ENCODE measurements around the gene HS2ST1.
"Not testable (repeated sequence)": the region's sequence is repeated elsewhere in the genome, so short reads cannot be mapped to it uniquely, and the experiment has no call there.

Gene HS2ST1

DNA sequence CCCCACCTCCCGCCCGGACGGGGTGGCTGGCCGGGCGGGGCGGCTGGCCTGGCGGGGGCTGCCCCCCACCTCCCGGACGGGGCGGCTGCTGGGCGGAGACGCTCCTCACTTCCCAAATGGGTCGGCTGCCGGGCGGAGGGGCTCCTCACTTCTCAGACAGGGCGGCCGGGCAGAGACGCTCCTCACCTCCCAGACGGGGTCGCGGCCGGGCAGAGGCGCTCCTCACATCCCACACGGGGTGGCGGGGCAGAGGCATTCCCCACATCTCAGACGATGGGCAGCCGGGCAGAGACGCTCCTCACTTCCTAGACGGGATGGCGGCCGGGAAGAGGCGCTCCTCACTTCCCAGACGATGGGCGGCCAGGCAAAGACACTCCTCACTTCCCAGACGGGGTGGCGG, 49.4 kb downstream of the HS2ST1 start:
- H3K9me3 ChIP-seq (ENCODE audit: control insufficient read depth in 1 of 2, low read length in 2 of 2); H3K4me3 ChIP-seq (ENCODE audit: low read depth in 1 of 2, low read length in 2 of 2); H3K27me3 ChIP-seq (ENCODE audit: control insufficient read depth in 1 of 2, insufficient read depth in 2 of 2, low read length in 2 of 2); H3K4me1 ChIP-seq (ENCODE audit: control insufficient read depth in 1 of 2, insufficient read depth in 2 of 2, low read length in 2 of 2); H3K9ac ChIP-seq (ENCODE audit: low read depth in 1 of 2, low read length in 2 of 2); H3K36me3 ChIP-seq (ENCODE audit: control insufficient read depth in 1 of 2, insufficient read depth in 2 of 2, low read length in 2 of 2); H3K27ac ChIP-seq (ENCODE audit: low read depth, low read length): not testable (repeated sequence)

DNA sequence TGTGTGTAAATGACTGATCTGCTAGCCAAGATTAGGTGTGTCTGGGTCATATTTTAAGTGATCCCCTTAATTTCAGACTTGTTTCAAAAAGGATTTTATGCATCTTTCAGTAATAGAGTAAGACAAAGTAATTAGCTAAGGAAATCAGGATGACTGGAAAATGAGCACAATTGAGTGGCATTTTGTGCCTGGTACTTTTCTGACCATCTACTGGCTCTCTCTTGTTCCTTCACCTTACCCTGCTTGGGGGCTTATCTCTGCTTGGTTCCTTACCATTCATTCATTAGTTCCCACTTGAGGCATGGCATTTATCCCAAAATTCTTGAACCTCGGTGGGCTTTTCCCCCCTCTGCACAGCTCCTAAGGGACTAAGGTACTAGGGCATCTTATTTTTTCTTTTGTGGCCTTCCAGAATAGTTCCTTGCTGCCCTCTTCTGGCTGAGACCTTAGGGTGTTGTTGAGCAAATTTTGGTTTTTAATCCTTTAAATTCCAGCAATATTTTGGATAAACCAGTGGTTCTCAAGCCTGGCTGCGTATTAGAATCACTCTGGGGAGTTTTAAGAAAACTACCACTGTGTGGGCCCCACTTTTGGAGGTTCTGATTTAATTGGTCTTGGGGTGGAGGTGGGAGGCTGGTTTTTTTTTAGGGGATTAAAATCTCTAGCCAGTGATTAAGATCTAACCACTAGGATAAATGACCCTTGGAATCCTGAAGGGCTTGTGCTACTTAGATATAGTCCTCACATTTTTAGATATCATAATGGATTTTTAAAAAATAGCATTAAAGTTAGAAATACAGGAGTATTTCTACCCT, 50.8 kb downstream of the HS2ST1 start:
- H3K36me3 ChIP-seq (ENCODE audit: control insufficient read depth in 1 of 2, insufficient read depth in 2 of 2, low read length in 2 of 2): no peaks in the 10 kb centered on the region
- H3K27ac ChIP-seq (ENCODE audit: low read depth, low read length): no peak overlapping the region
- no peak overlapping the region for H3K9ac ChIP-seq (ENCODE audit: low read depth in 1 of 2, low read length in 2 of 2)
- no peaks in the 10 kb centered on the region for H3K4me1 ChIP-seq (ENCODE audit: control insufficient read depth in 1 of 2, insufficient read depth in 2 of 2, low read length in 2 of 2)
- no peaks in the 10 kb centered on the region for H3K9me3 ChIP-seq (ENCODE audit: control insufficient read depth in 1 of 2, low read length in 2 of 2)
- H3K27me3 ChIP-seq (ENCODE audit: control insufficient read depth in 1 of 2, insufficient read depth in 2 of 2, low read length in 2 of 2): no peaks in the 10 kb centered on the region
- no peak overlapping the region for H3K4me3 ChIP-seq (ENCODE audit: low read depth in 1 of 2, low read length in 2 of 2)

DNA sequence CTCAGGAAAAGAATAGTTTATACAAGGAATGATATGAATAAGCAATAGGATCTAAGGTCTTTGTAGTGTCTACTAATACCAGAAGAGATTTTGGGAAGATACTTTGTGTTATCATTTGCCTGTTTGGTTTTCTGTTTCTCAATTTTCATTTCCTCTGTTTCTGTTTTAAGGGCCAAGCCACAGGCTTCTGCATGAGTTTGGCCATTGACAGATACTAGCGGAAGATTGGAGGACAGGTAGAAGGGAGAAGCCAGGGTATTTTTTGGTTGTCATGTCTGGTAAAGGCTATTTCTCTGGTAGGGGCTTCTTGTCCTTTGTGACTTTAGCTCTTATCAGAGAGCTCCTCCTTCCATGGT, 51.4 kb downstream of the HS2ST1 start:
- H3K9ac ChIP-seq (ENCODE audit: low read depth in 1 of 2, low read length in 2 of 2): no peak overlapping the region
- H3K27ac ChIP-seq (ENCODE audit: low read depth, low read length): no peak overlapping the region
- H3K9me3 ChIP-seq (ENCODE audit: control insufficient read depth in 1 of 2, low read length in 2 of 2): no peaks in the 10 kb centered on the region
- no peaks in the 10 kb centered on the region for H3K27me3 ChIP-seq (ENCODE audit: control insufficient read depth in 1 of 2, insufficient read depth in 2 of 2, low read length in 2 of 2)
- H3K4me1 ChIP-seq (ENCODE audit: control insufficient read depth in 1 of 2, insufficient read depth in 2 of 2, low read length in 2 of 2): no peaks in the 10 kb centered on the region
- H3K4me3 ChIP-seq (ENCODE audit: low read depth in 1 of 2, low read length in 2 of 2): no peak overlapping the region
- no peaks in the 10 kb centered on the region for H3K36me3 ChIP-seq (ENCODE audit: control insufficient read depth in 1 of 2, insufficient read depth in 2 of 2, low read length in 2 of 2)

DNA sequence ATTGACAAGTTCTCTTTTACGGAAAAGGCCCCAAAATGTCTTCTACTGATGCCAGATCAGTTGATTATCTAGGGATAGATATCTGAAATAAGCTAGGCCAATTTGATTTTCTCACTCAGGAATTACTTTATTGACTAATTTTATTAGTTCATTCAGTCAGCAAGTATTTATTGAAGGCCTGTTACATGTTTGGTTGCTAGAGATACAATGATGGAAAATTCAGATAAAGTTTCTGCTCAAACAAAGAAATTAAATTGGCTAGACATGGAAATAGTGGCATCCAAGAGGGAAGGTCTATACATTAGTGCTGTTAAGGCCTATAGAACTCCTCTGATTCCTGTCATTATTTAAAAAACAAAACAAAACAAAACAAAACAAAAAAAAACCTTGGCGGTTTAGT, 56.5 kb downstream of the HS2ST1 start:
- H3K9me3 ChIP-seq (ENCODE audit: control insufficient read depth in 1 of 2, low read length in 2 of 2): no peaks in the 10 kb centered on the region
- H3K36me3 ChIP-seq (ENCODE audit: control insufficient read depth in 1 of 2, insufficient read depth in 2 of 2, low read length in 2 of 2): no peaks in the 10 kb centered on the region
- H3K9ac ChIP-seq (ENCODE audit: low read depth in 1 of 2, low read length in 2 of 2): no peak overlapping the region
- no peaks in the 10 kb centered on the region for H3K27me3 ChIP-seq (ENCODE audit: control insufficient read depth in 1 of 2, insufficient read depth in 2 of 2, low read length in 2 of 2)
- H3K4me1 ChIP-seq (ENCODE audit: control insufficient read depth in 1 of 2, insufficient read depth in 2 of 2, low read length in 2 of 2): peaks cover 3% of the 10 kb centered on the region in 2 donors
- no peak overlapping the region for H3K27ac ChIP-seq (ENCODE audit: low read depth, low read length)
- H3K4me3 ChIP-seq (ENCODE audit: low read depth in 1 of 2, low read length in 2 of 2): no peak overlapping the region

DNA sequence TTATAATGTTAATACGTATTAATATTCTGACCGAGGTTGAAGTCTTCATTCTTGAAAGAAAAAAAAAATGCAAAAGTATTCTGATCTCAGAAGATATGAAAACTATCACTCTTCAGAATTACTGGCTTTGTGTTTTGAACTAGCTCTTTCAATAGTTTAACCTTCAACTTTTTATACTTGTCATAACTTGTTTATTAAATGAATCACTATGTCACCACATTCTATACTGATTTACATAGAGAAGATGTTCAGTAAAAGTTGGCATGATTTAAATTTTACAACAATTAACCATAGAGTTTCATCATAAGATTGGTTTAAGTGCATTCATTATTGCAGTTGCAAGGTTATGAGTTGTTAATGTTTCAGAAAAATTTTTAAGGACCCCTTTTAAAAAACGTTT, 57.3 kb downstream of the HS2ST1 start:
- Histone ChIP-seq H3K36me3 (ENCODE audit: control insufficient read depth in 1 of 2, insufficient read depth in 2 of 2, low read length in 2 of 2) (no peaks in the 10 kb centered on the region), H3K27me3 (ENCODE audit: control insufficient read depth in 1 of 2, insufficient read depth in 2 of 2, low read length in 2 of 2) (no peaks in the 10 kb centered on the region), H3K9me3 (ENCODE audit: control insufficient read depth in 1 of 2, low read length in 2 of 2) (no peaks in the 10 kb centered on the region), H3K4me1 (ENCODE audit: control insufficient read depth in 1 of 2, insufficient read depth in 2 of 2, low read length in 2 of 2) (peaks cover 3% of the 10 kb centered on the region in 2 donors), H3K9ac (ENCODE audit: low read depth in 1 of 2, low read length in 2 of 2) (no peak overlapping the region), H3K4me3 (ENCODE audit: low read depth in 1 of 2, low read length in 2 of 2) (no peak overlapping the region), H3K27ac (ENCODE audit: low read depth, low read length) (no peak overlapping the region)

DNA sequence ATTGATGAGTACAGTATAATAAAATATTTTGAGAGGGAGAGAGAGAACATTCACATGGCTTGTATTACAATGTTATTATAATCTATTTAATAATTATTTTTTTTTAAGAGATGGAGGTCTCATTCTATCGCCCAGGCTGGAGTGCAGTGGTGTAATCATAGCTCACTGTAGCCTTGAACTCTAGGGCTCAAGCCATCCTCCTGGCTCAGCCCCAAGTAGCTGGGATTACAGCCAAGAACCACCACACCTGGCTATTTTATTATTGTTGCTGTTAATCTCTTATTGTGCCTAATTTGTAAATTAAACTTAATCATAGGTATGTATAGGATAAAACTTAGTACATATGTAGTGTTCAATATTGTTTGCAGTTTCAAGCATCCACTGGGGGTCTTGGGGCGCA, 57.8 kb downstream of the HS2ST1 start:
- peaks cover 3% of the 10 kb centered on the region in 2 donors for H3K4me1 ChIP-seq (ENCODE audit: control insufficient read depth in 1 of 2, insufficient read depth in 2 of 2, low read length in 2 of 2)
- no peak overlapping the region for H3K27ac ChIP-seq (ENCODE audit: low read depth, low read length)
- no peaks in the 10 kb centered on the region for H3K9me3 ChIP-seq (ENCODE audit: control insufficient read depth in 1 of 2, low read length in 2 of 2)

DNA sequence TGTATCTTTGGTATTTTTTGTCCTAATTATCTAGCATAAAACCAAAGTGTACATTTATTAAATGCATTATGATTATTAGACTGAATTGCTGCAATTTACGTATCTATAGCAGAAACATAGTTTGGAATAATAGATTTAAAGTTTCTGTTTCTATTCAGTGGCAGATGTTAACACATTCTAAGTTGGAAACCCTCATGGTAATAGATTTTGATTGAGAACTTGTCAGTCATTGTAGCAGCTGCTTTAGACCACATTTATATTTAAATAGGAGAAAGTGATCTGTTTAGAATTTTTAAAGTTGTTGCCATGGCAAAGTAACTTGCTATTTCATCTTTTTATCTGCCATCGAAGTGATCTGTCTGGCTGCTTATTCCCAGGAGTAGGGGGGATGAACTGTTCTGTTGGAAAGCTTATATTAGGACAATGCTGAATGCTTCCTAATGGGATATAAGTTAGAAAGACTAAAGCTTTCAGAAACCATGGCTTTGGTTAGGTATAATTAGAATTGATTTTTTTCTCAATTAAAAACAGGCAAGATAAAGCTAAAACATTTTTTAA, 61.6 kb downstream of the HS2ST1 start:
- Histone ChIP-seq H3K4me3 (ENCODE audit: low read depth in 1 of 2, low read length in 2 of 2) (no peak overlapping the region), H3K9me3 (ENCODE audit: control insufficient read depth in 1 of 2, low read length in 2 of 2) (no peaks in the 10 kb centered on the region), H3K36me3 (ENCODE audit: control insufficient read depth in 1 of 2, insufficient read depth in 2 of 2, low read length in 2 of 2) (no peaks in the 10 kb centered on the region), H3K27me3 (ENCODE audit: control insufficient read depth in 1 of 2, insufficient read depth in 2 of 2, low read length in 2 of 2) (no peaks in the 10 kb centered on the region), H3K9ac (ENCODE audit: low read depth in 1 of 2, low read length in 2 of 2) (no peak overlapping the region), H3K27ac (ENCODE audit: low read depth, low read length) (no peak overlapping the region), H3K4me1 (ENCODE audit: control insufficient read depth in 1 of 2, insufficient read depth in 2 of 2, low read length in 2 of 2) (peaks cover 3% of the 10 kb centered on the region in 2 donors)

More for the DNA sequence above, 57.8 kb downstream of the HS2ST1 start:
- H3K4me3 ChIP-seq (ENCODE audit: low read depth in 1 of 2, low read length in 2 of 2): no peak overlapping the region
- no peaks in the 10 kb centered on the region for H3K36me3 ChIP-seq (ENCODE audit: control insufficient read depth in 1 of 2, insufficient read depth in 2 of 2, low read length in 2 of 2)
- no peaks in the 10 kb centered on the region for H3K27me3 ChIP-seq (ENCODE audit: control insufficient read depth in 1 of 2, insufficient read depth in 2 of 2, low read length in 2 of 2)
- H3K9ac ChIP-seq (ENCODE audit: low read depth in 1 of 2, low read length in 2 of 2): no peak overlapping the region

DNA sequence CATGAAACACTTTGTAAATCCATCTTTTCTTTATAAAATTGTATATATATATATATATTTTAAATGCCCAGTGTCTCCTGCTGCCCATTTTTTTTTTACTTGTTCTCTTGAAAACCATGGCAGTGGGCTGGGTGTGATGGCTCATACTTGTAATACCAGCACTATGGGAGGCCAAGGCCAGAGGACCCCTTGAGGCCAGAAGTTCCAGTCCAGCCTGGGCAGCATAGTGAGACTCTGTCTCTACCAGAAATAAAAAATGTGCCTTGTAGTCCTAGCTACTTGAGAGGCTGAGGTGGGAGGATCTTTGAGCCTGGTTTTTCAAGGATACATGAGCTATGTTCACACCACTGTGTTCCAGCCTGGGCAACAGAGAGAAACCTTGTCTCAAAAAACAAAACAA, 62.2 kb downstream of the HS2ST1 start:
- Histone ChIP-seq H3K27me3 (ENCODE audit: control insufficient read depth in 1 of 2, insufficient read depth in 2 of 2, low read length in 2 of 2) (no peaks in the 10 kb centered on the region), H3K9ac (ENCODE audit: low read depth in 1 of 2, low read length in 2 of 2) (no peak overlapping the region), H3K9me3 (ENCODE audit: control insufficient read depth in 1 of 2, low read length in 2 of 2) (no peaks in the 10 kb centered on the region), H3K36me3 (ENCODE audit: control insufficient read depth in 1 of 2, insufficient read depth in 2 of 2, low read length in 2 of 2) (no peaks in the 10 kb centered on the region), H3K4me1 (ENCODE audit: control insufficient read depth in 1 of 2, insufficient read depth in 2 of 2, low read length in 2 of 2) (peaks cover 3% of the 10 kb centered on the region in 2 donors), H3K4me3 (ENCODE audit: low read depth in 1 of 2, low read length in 2 of 2) (no peak overlapping the region), H3K27ac (ENCODE audit: low read depth, low read length) (no peak overlapping the region)

DNA sequence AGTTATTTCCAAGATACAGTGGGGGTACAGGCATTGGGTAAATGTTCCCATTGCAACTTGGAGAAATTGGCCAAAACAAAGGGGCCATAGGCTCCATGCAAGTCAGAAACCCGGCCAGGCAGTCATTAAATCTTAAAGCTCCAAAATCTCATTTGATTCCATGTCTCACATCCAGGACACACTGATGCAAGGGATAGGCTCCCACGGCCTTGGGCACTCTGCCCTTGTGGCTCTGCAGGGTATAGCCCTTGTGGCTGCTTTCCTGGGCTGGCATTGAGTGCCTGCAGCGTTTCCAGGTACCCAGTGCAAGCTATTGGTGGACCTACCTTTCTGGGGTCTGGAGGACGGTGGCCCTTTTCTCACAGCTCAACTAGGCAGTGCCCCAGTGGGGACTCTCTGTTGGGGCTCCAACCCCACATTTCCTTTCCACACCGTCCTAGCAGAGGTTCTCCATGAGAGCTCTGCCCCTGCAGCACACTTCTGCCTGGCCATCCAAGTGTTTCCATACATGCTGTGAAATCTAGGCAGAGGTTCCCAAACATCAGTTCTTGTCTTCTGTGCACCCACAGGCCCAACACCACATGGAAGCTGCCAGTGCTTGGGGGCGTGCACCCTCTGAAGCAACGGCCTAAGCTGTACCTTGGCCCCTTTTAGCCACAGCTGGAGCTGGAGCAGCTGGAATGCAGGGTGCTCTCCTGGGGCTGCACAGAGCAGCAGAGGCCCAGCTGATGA, 67.2 kb downstream of the HS2ST1 start:
- Histone ChIP-seq H3K9ac (ENCODE audit: low read depth in 1 of 2, low read length in 2 of 2) (no peak overlapping the region), H3K27me3 (ENCODE audit: control insufficient read depth in 1 of 2, insufficient read depth in 2 of 2, low read length in 2 of 2) (no peaks in the 10 kb centered on the region), H3K9me3 (ENCODE audit: control insufficient read depth in 1 of 2, low read length in 2 of 2) (no peaks in the 10 kb centered on the region), H3K4me1 (ENCODE audit: control insufficient read depth in 1 of 2, insufficient read depth in 2 of 2, low read length in 2 of 2) (no peaks in the 10 kb centered on the region), H3K4me3 (ENCODE audit: low read depth in 1 of 2, low read length in 2 of 2) (no peak overlapping the region), H3K36me3 (ENCODE audit: control insufficient read depth in 1 of 2, insufficient read depth in 2 of 2, low read length in 2 of 2) (no peaks in the 10 kb centered on the region), H3K27ac (ENCODE audit: low read depth, low read length) (no peak overlapping the region)

DNA sequence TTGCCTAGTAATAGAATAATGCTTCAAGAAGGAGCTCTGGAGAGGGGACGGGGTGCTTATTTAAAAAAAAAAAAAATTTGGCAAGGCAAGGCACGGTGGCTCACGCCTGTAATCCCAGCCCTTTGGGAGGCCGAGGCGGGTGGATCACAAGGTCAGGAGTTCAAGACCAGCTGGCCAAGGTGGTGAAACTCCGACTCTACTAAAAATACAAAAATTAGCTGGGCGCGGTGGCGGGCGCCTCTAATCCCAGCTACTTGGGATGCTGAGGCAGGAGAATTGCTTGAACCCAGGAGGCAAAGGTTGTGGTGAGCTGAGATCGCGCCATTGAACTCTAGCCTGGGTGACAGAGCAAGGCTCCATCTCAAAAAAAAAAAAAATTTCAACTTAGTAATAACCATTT, 69.2 kb downstream of the HS2ST1 start:
- not testable (repeated sequence) for H3K27ac ChIP-seq (ENCODE audit: low read depth, low read length); H3K4me1 ChIP-seq (ENCODE audit: control insufficient read depth in 1 of 2, insufficient read depth in 2 of 2, low read length in 2 of 2); H3K27me3 ChIP-seq (ENCODE audit: control insufficient read depth in 1 of 2, insufficient read depth in 2 of 2, low read length in 2 of 2); H3K36me3 ChIP-seq (ENCODE audit: control insufficient read depth in 1 of 2, insufficient read depth in 2 of 2, low read length in 2 of 2); H3K9ac ChIP-seq (ENCODE audit: low read depth in 1 of 2, low read length in 2 of 2); H3K4me3 ChIP-seq (ENCODE audit: low read depth in 1 of 2, low read length in 2 of 2); H3K9me3 ChIP-seq (ENCODE audit: control insufficient read depth in 1 of 2, low read length in 2 of 2)

Data from duodenal mucosa (tissue), 2 donors.